Aorta (tissue), 5 donors: ENCODE data around the gene TSC2. TPM values are rescaled to one million over a fixed set of nuclear protein-coding genes. Genes with fewer than 3 reads are reported as not detected.

ENCODE experiments used
- ATAC-seq: fragments of 200-7000 bp; cut with Tn5 transposase; one replicate; pipeline ENCODE4 v1.9.1; 2022; ENCODE audit warnings: moderate library complexity; ENCODE audit not compliant: low FRiP score
- DNase-seq, 2 donors: peaks; one replicate each; pipeline ENCODE4 v3.0.0-alpha.2; 2020
- H3K27ac ChIP-seq, 2 donors: one replicate each; pipeline ENCODE4 v1.5.1; 2013; ENCODE audit warnings: low read length in 2 of 2, mild to moderate bottlenecking in 2 of 2, moderate library complexity in 2 of 2, control low read depth in 1 of 2, inconsistent platforms in 1 of 2, low read depth in 1 of 2
- H3K27me3 ChIP-seq, 2 donors: one replicate each; pipeline ENCODE4 v1.6.1; 2013; ENCODE audit warnings: control low read depth in 1 of 2, low read length in 1 of 2, mild to moderate bottlenecking in 1 of 2, moderate library complexity in 1 of 2; ENCODE audit not compliant: insufficient read depth in 2 of 2, control insufficient read depth in 1 of 2
- H3K36me3 ChIP-seq, 2 donors: one replicate each; pipeline ENCODE4 v1.6.1; 2013; ENCODE audit warnings: control low read depth in 1 of 2, low read length in 1 of 2, mild to moderate bottlenecking in 1 of 2; ENCODE audit not compliant: insufficient read depth in 2 of 2, control insufficient read depth in 1 of 2
- H3K4me1 ChIP-seq, 2 donors: one replicate each; pipeline ENCODE4 v1.6.1; 2013; ENCODE audit warnings: low read length in 2 of 2, control low read depth in 1 of 2, mild to moderate bottlenecking in 1 of 2, moderate library complexity in 1 of 2; ENCODE audit not compliant: insufficient read depth in 2 of 2, control insufficient read depth in 1 of 2
- H3K4me3 ChIP-seq, 2 donors: one replicate each; pipeline ENCODE4 v1.5.1; 2013; ENCODE audit warnings: low read length in 2 of 2, control low read depth in 1 of 2, mild to moderate bottlenecking in 1 of 2
- H3K9me3 ChIP-seq: one replicate; pipeline ENCODE4 v1.6.1; 2013; ENCODE audit warnings: mild to moderate bottlenecking, low read length; ENCODE audit not compliant: control insufficient read depth
- WGBS, 2 donors: extraction: QIAGEN DNeasy Blood & Tissue Kit; methylation state at CpG; one replicate each; pipeline ENCODE4 v1.1.7; 2013; 5-methylcytosine and 5-hydroxymethylcytosine counted together
- intact Hi-C, 2 donors: fragments of 100-400 bp; cut with DNase I; formaldehyde crosslinking; loops; one replicate each; pipeline versions ENCODE4 v1.14.2 to v1.15.0; 2022
- polyA plus RNA-seq, 2 donors: library from polyadenylated mRNA; stranded (reverse); fragments of 200-250 nt; gene quantifications; one replicate each; pipeline ENCODE4 v1.2.3, GENCODE V29; 2013
- total RNA-seq, 2 donors: library from RNA; stranded (reverse); fragmentation: NEBNext Ultra II Directional; extraction: Animal tissue kit (Norgen Biotek cat#: 25700); gene quantifications; one replicate each; pipeline ENCODE4 v1.2.1, GENCODE V29; 2021
- donor health status: healthy with polysubstance abuse.
- donor health status: Bipolar disorder and iron deficiency.
- donor health status: DM: no; HTN: no; CAD: no.
- donor health status: DM: no; HTN: no; CAD: no.
- donor health status: DM: yes; HTN: yes; CAD: no.

The TSC2 gene
- total and polyA plus RNA-seq, 4 donors = 16.2 to 166 (median 119) TPM

DNA sequence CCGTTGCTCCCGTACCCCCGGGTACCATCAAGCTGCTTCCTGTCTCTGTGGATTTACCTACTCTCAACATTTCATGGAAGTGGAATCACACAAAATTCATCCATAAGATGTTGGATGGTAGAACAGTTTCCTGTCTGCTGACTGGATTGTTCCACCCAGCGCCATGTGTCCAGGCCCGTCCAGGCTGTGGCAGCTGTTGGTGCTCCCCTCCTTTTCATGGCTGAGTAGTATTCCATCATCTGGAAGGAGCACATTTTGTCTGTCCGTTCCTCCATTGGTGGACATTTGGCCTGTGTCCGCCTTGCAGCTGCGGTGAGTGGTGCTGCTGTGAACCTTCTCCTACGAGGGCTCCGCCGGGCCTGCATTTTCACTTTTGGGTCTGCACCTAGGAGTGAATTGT lies 18.4 kb downstream of the TSC2 start:
- intact Hi-C loops = no loop called here
- H3K4me3 ChIP-seq = no peak overlapping the region
- 95 to 96% methylated on average over 11 of the region's 11 CpGs for WGBS, 2 donors
- H3K27ac ChIP-seq = no peak overlapping the region
- no peaks in the 10 kb centered on the region for H3K9me3 ChIP-seq
- H3K36me3 ChIP-seq = peaks cover 0 to 2% of the 10 kb centered on the region in 2 donors
- H3K4me1 ChIP-seq = no peaks in the 10 kb centered on the region
- no peaks in the 10 kb centered on the region for H3K27me3 ChIP-seq
- ATAC-seq = no peak
- no peak for DNase-seq

DNA sequence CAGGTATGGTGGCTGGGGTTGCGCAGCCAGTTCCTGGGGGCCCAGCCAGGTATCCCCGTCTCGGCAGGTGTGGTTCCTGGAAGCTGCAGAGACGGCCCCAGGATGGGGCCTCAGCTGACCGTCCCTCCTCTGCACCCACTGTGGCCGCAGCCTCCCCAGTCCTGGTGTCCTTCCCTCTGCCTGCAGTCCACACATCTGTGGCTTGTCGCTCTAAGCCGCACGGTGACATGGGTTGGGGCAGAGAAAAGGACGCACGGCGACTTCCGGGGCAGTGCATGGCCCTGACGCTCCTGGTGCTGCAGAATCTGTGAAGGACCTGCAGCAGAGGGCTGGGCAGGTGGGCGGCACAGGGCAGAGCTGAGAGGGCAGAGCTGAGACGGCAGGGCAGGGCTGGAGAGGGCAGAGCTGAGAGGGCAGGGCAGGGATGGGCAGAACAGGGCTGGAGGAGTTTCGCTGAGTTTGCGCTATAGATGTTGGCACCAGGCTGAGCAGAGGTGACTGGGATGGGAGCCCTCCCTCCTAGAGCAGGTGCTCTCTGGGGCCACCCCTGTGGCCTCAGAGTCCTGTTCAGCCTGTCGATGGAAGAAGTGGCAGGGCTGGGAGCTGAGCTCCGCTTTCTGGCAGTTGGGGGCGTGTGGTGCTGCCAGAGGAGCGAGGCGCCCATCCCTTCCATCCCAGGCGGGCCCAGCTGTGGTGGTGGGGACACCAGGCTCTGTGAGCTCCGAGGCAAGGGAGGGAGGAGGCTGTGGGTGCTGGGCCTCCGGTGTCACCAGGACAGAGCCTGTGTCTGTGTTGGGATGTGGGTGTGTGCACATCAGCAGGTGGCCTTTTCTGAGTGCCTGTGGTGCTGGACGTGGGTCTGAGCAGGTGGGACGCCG lies 23.0 kb downstream of the TSC2 start:
- Histone ChIP-seq H3K27me3 (no peaks in the 10 kb centered on the region), H3K36me3 (peaks cover 0 to 4% of the 10 kb centered on the region in 2 donors), H3K4me1 (no peaks in the 10 kb centered on the region), H3K9me3 (no peaks in the 10 kb centered on the region), H3K27ac (no peak overlapping the region), H3K4me3 (no peak overlapping the region)
- ATAC-seq (no peak), DNase-seq (no peak)
- 94% methylated on average over 29 of the region's 29 CpGs for WGBS, 2 donors
- intact Hi-C loops = no loop called here

GRCh38 chr16:2071454-2072202 lies 23.8 kb downstream of the TSC2 start:
- peaks cover 0 to 4% of the 10 kb centered on the region in 2 donors for H3K36me3 ChIP-seq
- no peak for ATAC-seq
- H3K4me1 ChIP-seq = no peaks in the 10 kb centered on the region
- intact Hi-C loops = no loop called here
- H3K4me3 ChIP-seq = no peak overlapping the region
- no peak for DNase-seq
- H3K27me3 ChIP-seq = no peaks in the 10 kb centered on the region
- no peak overlapping the region for H3K27ac ChIP-seq
- H3K9me3 ChIP-seq = no peaks in the 10 kb centered on the region
- WGBS, 2 donors = 87 to 88% methylated on average over 34 of the region's 34 CpGs

DNA sequence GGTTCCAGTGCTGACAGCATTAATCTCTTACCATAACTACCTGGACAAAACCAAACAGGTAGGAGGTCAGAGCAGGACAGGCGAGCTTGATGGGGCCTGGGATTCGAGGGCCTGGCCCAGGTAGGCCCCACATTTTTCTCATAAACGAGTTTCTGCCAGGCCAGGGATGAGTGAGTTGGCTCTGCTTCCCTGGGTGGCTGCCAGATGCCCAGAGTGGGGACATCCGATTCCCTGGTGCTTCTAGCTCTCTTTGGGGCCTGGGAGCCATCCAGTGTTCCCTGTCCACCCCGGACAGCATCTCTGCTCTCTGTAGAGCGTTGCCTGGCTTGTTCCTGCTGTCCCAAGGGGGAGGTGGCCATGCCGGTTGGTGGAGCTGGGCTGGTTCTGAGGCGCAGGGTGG lies 25.1 kb downstream of the TSC2 start:
- Histone ChIP-seq H3K27ac (no peak overlapping the region), H3K27me3 (no peaks in the 10 kb centered on the region), H3K4me1 (no peaks in the 10 kb centered on the region), H3K36me3 (peaks cover 0 to 4% of the 10 kb centered on the region in 2 donors), H3K9me3 (no peaks in the 10 kb centered on the region), H3K4me3 (no peak overlapping the region)
- intact Hi-C loops = no loop called here
- ATAC-seq (no peak), DNase-seq (no peak)
- WGBS, 2 donors = 76 to 82% methylated on average over 8 of the region's 8 CpGs

DNA sequence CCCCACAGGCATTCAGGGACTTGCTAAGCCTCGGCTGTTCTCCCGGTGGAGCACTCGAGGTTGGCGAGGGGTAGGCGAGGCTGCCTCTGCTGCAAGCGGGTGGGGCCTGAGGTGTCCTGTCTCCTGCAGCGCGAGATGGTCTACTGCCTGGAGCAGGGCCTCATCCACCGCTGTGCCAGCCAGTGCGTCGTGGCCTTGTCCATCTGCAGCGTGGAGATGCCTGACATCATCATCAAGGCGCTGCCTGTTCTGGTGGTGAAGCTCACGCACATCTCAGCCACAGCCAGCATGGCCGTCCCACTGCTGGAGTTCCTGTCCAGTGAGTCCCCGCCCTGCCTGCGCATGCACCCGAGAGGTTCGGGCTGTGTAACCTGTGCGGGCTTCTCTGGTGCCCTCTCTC lies 26.3 kb downstream of the TSC2 start:
- Histone ChIP-seq H3K27ac (no peak overlapping the region), H3K9me3 (no peaks in the 10 kb centered on the region)
- no peak for DNase-seq

DNA sequence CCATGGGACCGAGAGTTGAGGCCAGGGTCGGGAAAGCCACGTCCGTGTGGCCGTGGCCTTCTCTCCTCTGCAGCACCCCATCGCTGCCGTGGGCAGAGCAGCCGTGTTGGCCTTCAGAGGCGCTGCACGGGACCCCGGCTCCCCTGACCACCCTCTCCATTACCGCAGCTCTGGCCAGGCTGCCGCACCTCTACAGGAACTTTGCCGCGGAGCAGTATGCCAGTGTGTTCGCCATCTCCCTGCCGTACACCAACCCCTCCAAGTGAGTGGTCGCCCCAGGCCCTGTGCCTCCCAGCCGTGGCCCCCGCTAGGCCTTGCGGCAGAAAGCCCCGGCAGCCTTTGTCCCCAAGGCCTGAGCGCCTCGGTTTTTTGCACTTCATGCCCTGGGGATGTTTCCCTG lies 27.8 kb downstream of the TSC2 start:
- Histone ChIP-seq H3K36me3 (peaks cover 2 to 4% of the 10 kb centered on the region in 2 donors), H3K4me1 (no peaks in the 10 kb centered on the region), H3K4me3 (no peak overlapping the region), H3K27me3 (no peaks in the 10 kb centered on the region), H3K9me3 (no peaks in the 10 kb centered on the region), H3K27ac (no peak overlapping the region)
- intact Hi-C loops = no loop called here
- WGBS, 2 donors = 95 to 97% methylated on average over 24 of the region's 24 CpGs
- ATAC-seq (no peak), DNase-seq (no peak)

More for the DNA sequence above, 26.3 kb downstream of the TSC2 start:
- Histone ChIP-seq H3K4me1 (no peaks in the 10 kb centered on the region), H3K36me3 (peaks cover 0 to 4% of the 10 kb centered on the region in 2 donors), H3K27me3 (no peaks in the 10 kb centered on the region), H3K4me3 (no peak overlapping the region)
- ATAC-seq = no peak
- intact Hi-C loops = no loop called here
- 93% methylated on average over 19 to 20 of the region's 20 CpGs for WGBS, 2 donors

DNA sequence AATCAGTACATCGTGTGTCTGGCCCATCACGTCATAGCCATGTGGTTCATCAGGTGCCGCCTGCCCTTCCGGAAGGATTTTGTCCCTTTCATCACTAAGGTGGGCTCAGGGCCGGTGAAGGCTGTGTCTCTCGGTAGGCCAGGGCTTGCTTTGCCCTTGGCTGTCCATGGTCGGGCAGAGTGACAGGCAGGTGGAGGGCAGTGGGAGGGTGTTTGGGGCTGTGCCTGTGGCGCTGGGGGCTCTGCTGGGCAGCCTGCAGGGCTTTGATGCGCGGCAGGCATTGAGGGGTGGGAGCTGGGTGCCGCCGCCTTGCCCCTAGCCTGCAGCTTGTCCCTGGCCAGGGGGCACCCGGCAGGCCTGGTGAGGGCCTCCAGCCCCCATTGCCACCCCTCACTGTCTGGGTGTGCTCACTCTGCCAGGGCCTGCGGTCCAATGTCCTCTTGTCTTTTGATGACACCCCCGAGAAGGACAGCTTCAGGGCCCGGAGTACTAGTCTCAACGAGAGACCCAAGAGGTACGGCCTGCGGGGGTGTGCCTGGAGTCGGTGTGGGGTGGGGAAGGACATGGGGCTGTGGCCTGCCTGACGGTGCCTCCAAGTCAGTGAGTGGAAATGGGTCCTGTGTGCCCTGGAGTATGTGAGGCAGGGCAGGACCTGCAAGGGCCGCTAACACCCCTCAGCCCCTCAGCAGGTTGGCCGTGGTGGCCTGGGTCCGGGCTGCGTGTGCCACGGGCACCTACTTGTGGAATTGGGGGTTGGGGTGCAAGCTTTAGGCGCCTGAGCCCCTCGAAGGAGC lies 28.5 kb downstream of the TSC2 start:
- H3K27ac ChIP-seq = no peak overlapping the region
- 92 to 93% methylated on average over 28 of the region's 28 CpGs for WGBS, 2 donors
- H3K4me3 ChIP-seq = no peak overlapping the region
- H3K27me3 ChIP-seq = no peaks in the 10 kb centered on the region
- peaks cover 2 to 4% of the 10 kb centered on the region in 2 donors for H3K36me3 ChIP-seq
- intact Hi-C loops = no loop called here
- ATAC-seq = no peak
- H3K4me1 ChIP-seq = no peaks in the 10 kb centered on the region
- H3K9me3 ChIP-seq = no peaks in the 10 kb centered on the region
- no peak for DNase-seq

GRCh38 chr16:2077016-2077415 lies 29.2 kb downstream of the TSC2 start:
- H3K9me3 ChIP-seq = no peaks in the 10 kb centered on the region
- ATAC-seq = no peak
- H3K36me3 ChIP-seq = peaks cover 2 to 4% of the 10 kb centered on the region in 2 donors
- intact Hi-C loops = no loop called here
- H3K4me1 ChIP-seq = no peaks in the 10 kb centered on the region
- 82 to 88% methylated on average over 17 of the region's 17 CpGs for WGBS, 2 donors
- no peaks in the 10 kb centered on the region for H3K27me3 ChIP-seq
- no peak overlapping the region for H3K27ac ChIP-seq
- DNase-seq = no peak
- H3K4me3 ChIP-seq = no peak overlapping the region
